A549 (cell line): ENCODE data around the gene HSD17B3. TPM values are rescaled to one million over a fixed set of nuclear protein-coding genes. Genes with fewer than 3 reads are reported as not detected.

Source experiments
- ATAC-seq, 2 experiments: fragments of 200-7000 bp in 1 of 2; fragments of >200 bp in 1 of 2; cut with Nextera tagmentation in 1 of 2; cut with Tn5 transposase in 1 of 2; 3 replicates each; pipeline versions ENCODE4 v1.8.0 to v1.9.1; 2018 to 2020; ENCODE audit warnings: mild to moderate bottlenecking in 1 of 2, moderate library complexity in 1 of 2
- CTCF ChIA-PET: fragments of 300-600 bp; sonication (Branson Sonifier 250); formaldehyde crosslinking; extraction: SDS; loops from one replicate; lab custom pipeline; 2021; ENCODE audit warnings: antibody characterized with exemption, inconsistent platforms; lab: Yijun Ruan, JAX
- POLR2A ChIA-PET: fragments of 350-600 bp; formaldehyde crosslinking; extraction: SDS; loops from one replicate; lab custom pipeline; 2021; ENCODE audit warnings: antibody characterized with exemption, inconsistent platforms; lab: Yijun Ruan, JAX
- DNase-seq, 2 experiments: peaks; one replicate each; pipeline versions ENCODE4 v3.0.0 to v3.0.0-alpha.2; 2011 to 2016; ENCODE audit warnings: low read depth in 1 of 2, low spot score in 1 of 2
- FAIRE-seq: peaks from 2 replicates; lab custom pipeline; 2011; peaks lifted over from hg19 to GRCh38; lab: Jason Lieb, UNC
- H3K27ac ChIP-seq, 2 experiments: fragments of >200 bp; sonication (Bioruptor Twin); formaldehyde crosslinking; 3 replicates each; pipeline ENCODE4 v1.5.1; 2016 to 2017
- H3K4me1 ChIP-seq: fragments of >200 bp; sonication (Bioruptor Twin); formaldehyde crosslinking; 3 replicates; pipeline ENCODE4 v1.6.1; 2016
- H3K4me2 ChIP-seq: fragments of >200 bp; sonication (Bioruptor Twin); formaldehyde crosslinking; 3 replicates; pipeline ENCODE4 v1.6.1; 2016
- H3K4me3 ChIP-seq: fragments of >200 bp; sonication (Bioruptor Twin); formaldehyde crosslinking; 3 replicates; pipeline ENCODE4 v1.5.1; 2016
- H3K9me3 ChIP-seq: fragments of >200 bp; sonication (Bioruptor Twin); formaldehyde crosslinking; 3 replicates; pipeline ENCODE4 v1.6.1; 2016
- ATOH8 ChIP-seq: fragments of 250-450 bp; sonication (Bioruptor Pico); IDR thresholded peaks from 2 replicates; pipeline ENCODE4 v1.5.0; 2020; ENCODE audit warnings: low read depth, mild to moderate bottlenecking, moderate library complexity
- BHLHE40 ChIP-seq: IDR thresholded peaks from 2 replicates; pipeline ENCODE4 v1.6.1; 2012; ENCODE audit warnings: low read depth, low read length, inconsistent platforms
- CBX2 ChIP-seq: fragments of 200-600 bp; sonication (generic); IDR thresholded peaks from 2 replicates; pipeline ENCODE4 v1.6.1; 2016; ENCODE audit warnings: low read depth, mild to moderate bottlenecking, borderline replicate concordance
- ESRRA ChIP-seq: fragments of 150-350 bp; IDR thresholded peaks from 2 replicates; pipeline ENCODE4 v1.6.1; 2014; ENCODE audit warnings: mild to moderate bottlenecking, low read length, borderline replicate concordance
- FOXS1 ChIP-seq: fragments of 250-450 bp; sonication (Bioruptor Pico); IDR thresholded peaks from 2 replicates; pipeline ENCODE4 v1.5.0; 2020; ENCODE audit warnings: mild to moderate bottlenecking, moderate library complexity
- GATA3 ChIP-seq: IDR thresholded peaks from 2 replicates; pipeline ENCODE4 v1.6.1; 2012; ENCODE audit warnings: borderline replicate concordance
- HMGXB4 ChIP-seq: fragments of 250-450 bp; sonication (Bioruptor Pico); IDR thresholded peaks from 2 replicates; pipeline ENCODE4 v1.5.0; 2021; ENCODE audit warnings: mild to moderate bottlenecking, moderate library complexity, borderline replicate concordance
- HOXA7 ChIP-seq: fragments of 250-450 bp; sonication (Bioruptor Pico); IDR thresholded peaks from 2 replicates; pipeline ENCODE4 v1.5.0; 2020; ENCODE audit warnings: mild to moderate bottlenecking, moderate library complexity
- MAFK ChIP-seq: fragments of 450-650 bp; IDR thresholded peaks from 2 replicates; pipeline ENCODE4 v1.6.1; 2014; ENCODE audit not compliant: partially characterized antibody
- MYC ChIP-seq: IDR thresholded peaks from 2 replicates; pipeline ENCODE4 v1.6.1; 2012; ENCODE audit warnings: mild to moderate bottlenecking, inconsistent platforms, low read length, improper control_type of control experiment, borderline replicate concordance
- NPAS2 ChIP-seq: fragments of 250-450 bp; sonication (Bioruptor Pico); IDR thresholded peaks from 2 replicates; pipeline ENCODE4 v1.8.0; 2022; ENCODE audit warnings: mild to moderate bottlenecking, moderate library complexity, borderline replicate concordance
- RAD21 ChIP-seq, 2 experiments: fragments of >200 bp in 1 of 2; sonication (Bioruptor Twin) in 1 of 2; formaldehyde crosslinking in 1 of 2; IDR thresholded peaks in 1 of 2; conservative IDR thresholded peaks in 1 of 2; 2 replicates in 1 of 2; 3 replicates in 1 of 2; pipeline ENCODE4 v1.6.1; 2012 to 2018; ENCODE audit warnings: inconsistent platforms in 1 of 2
- RCOR1 ChIP-seq: fragments of 150-350 bp; IDR thresholded peaks from 2 replicates; pipeline ENCODE4 v1.6.1; 2014; ENCODE audit warnings: antibody characterized with exemption, low read length, low read depth
- RNF2 ChIP-seq: fragments of 200-600 bp; sonication (generic); IDR thresholded peaks from 2 replicates; pipeline ENCODE4 v1.6.1; 2016; ENCODE audit warnings: low read depth, mild to moderate bottlenecking, antibody characterized with exemption, moderate library complexity, borderline replicate concordance
- TFCP2L1 ChIP-seq: fragments of 250-450 bp; sonication (Bioruptor Pico); IDR thresholded peaks from 2 replicates; pipeline ENCODE4 v1.5.0; 2021; ENCODE audit warnings: mild to moderate bottlenecking
- USF2 ChIP-seq: fragments of 450-650 bp; IDR thresholded peaks from 2 replicates; pipeline ENCODE4 v1.6.1; 2014; ENCODE audit warnings: antibody characterized with exemption
- ZFP36 ChIP-seq: fragments of 450-650 bp; IDR thresholded peaks from 2 replicates; pipeline ENCODE4 v1.6.1; 2014; ENCODE audit warnings: borderline replicate concordance; ENCODE audit not compliant: partially characterized antibody
- WGBS: methylation state at CpG from one replicate; pipeline ENCODE4 v1.1.6; 2017; ENCODE audit errors: missing lambda C conversion rate; 5-methylcytosine and 5-hydroxymethylcytosine counted together
- polyA minus RNA-seq: library from RNA; depleted of rRNA, polyadenylated mRNA; stranded (reverse); fragments of >200 nt; gene quantifications from 2 replicates; pipeline ENCODE4 v1.2.3, GENCODE V29; 2011; rRNA and poly(A)+ RNA removed
- polyA plus RNA-seq, 4 experiments: library from polyadenylated mRNA; depleted of rRNA in 3 of 4; stranded (reverse); fragments of >200 nt; fragmentation: RNase III in 1 of 4; extraction: RNeasy Plus Mini Kit Qiagen cat#74134 plus additional on column Dnase treatment in 1 of 4; gene quantifications; 2 replicates in 3 of 4; 3 replicates in 1 of 4; pipeline ENCODE4 v1.2.3, GENCODE V29; 2011 to 2017

The HSD17B3 gene
- polyA plus RNA-seq (2011; rRNA removed) = 0.25 and 0.70 TPM in 2 replicates
- not detected in 2 replicates for polyA plus RNA-seq (2012; cell fraction: cytosol; rRNA removed)
- polyA plus RNA-seq (2012; cell fraction: nucleus; rRNA removed) = 0.56 and 1.5 TPM in 2 replicates
- polyA plus RNA-seq (2017; fragmentation: RNase III; extraction: RNeasy Plus Mini Kit Qiagen cat#74134 plus additional on column Dnase treatment) = 0.10 to 0.22 TPM in 2 of 3 replicates, not detected in the other
- 0.58 TPM in 1 of 2 replicates, not detected in the other for polyA minus RNA-seq

GRCh38 chr9:96302021-96302420 is at the start of gene HSD17B3:
TSS of gene HSD17B3 (minus strand) at chr9:96302176. CDS start at chr9:96302104, 72 bp downstream.
- WGBS = 69% methylated on average over 6 of the region's 6 CpGs
- FAIRE-seq = no peak

GRCh38 chr9:96350866-96351265 is 48.9 kb upstream of the HSD17B3 start:
- WGBS = 91% methylated on average over 1 of the region's 1 CpG
- DNase-seq (no peak), ATAC-seq (no peak), FAIRE-seq (no peak)
- peaks cover 6% of the 10 kb centered on the region; the same call in 1 of the 3 replicates for H3K9me3 ChIP-seq
- H3K27ac ChIP-seq = no peak overlapping the region
- TF ChIP-seq GATA3 = no peak
- TF ChIP-seq FOXS1 (CRISPR knock-in tag) = no peak
- no peak for TF ChIP-seq RNF2
- TF ChIP-seq MAFK = no peak
- TF ChIP-seq RCOR1 = no peak
- no peak for TF ChIP-seq TFCP2L1 (CRISPR knock-in tag)
- no peak for TF ChIP-seq CBX2
- no peak for TF ChIP-seq NPAS2 (CRISPR knock-in tag)
- TF ChIP-seq ZFP36 = no peak
- no peak for TF ChIP-seq ATOH8 (CRISPR knock-in tag)
- TF ChIP-seq USF2 = no peak
- no peak for TF ChIP-seq ESRRA
- no peaks in the 10 kb centered on the region for H3K4me1 ChIP-seq
- ChIA-PET POLR2A (no interaction called here), CTCF (interaction anchor here (1.1 to 1.4 kb wide), 3 partner anchors 17 to 34 kb away, joined by 3 read pairs; no protein-coding TSS in a partner anchor)
- no peak overlapping the region for H3K4me3 ChIP-seq
- H3K4me2 ChIP-seq = no peak overlapping the region

More at GRCh38 chr9:96302021-96302420, at the start of gene HSD17B3:
- Histone ChIP-seq H3K4me3 (no peak within 1 kb of the TSS), H3K9me3 (no peaks in the 10 kb centered on the region), H3K4me2 (no peak within 1 kb of the TSS), H3K27ac (no peak within 1 kb of the TSS), H3K4me1 (peaks cover 4% of the 10 kb centered on the region; the same call in 1 of the 3 replicates)
- ChIA-PET POLR2A (no interaction called here), CTCF (no interaction called here)
- TF ChIP-seq TFCP2L1 (CRISPR knock-in tag) = no peak
- no peak for TF ChIP-seq MAFK
- TF ChIP-seq USF2 = no peak
- no peak for TF ChIP-seq HMGXB4 (CRISPR knock-in tag)
- TF ChIP-seq RCOR1 = no peak
- TF ChIP-seq MYC = no peak
- TF ChIP-seq RAD21 (conservative IDR thresholded peaks at IDR 0.05 in 1 of 2, IDR thresholded peaks at IDR 0.05 in 1 of 2) = no peak
- no peak for TF ChIP-seq HOXA7 (CRISPR knock-in tag)
- TF ChIP-seq BHLHE40 = no peak
- ATAC-seq (no peak), DNase-seq (no peak)
